GM12873 (cell line): ENCODE measurements around the gene ARIH1.

ENCODE experiments used
- TF ChIP-seq, protein P1 (sequence below): IDR thresholded peaks from 2 replicates; pipeline ENCODE4 v1.5.1; 2012; ENCODE audit warnings: low read depth, mild to moderate bottlenecking, moderate library complexity, low read length, control low read depth; ENCODE audit not compliant: insufficient read depth; ENCODE audit errors: missing control alignments

The ARIH1 gene, protein sequence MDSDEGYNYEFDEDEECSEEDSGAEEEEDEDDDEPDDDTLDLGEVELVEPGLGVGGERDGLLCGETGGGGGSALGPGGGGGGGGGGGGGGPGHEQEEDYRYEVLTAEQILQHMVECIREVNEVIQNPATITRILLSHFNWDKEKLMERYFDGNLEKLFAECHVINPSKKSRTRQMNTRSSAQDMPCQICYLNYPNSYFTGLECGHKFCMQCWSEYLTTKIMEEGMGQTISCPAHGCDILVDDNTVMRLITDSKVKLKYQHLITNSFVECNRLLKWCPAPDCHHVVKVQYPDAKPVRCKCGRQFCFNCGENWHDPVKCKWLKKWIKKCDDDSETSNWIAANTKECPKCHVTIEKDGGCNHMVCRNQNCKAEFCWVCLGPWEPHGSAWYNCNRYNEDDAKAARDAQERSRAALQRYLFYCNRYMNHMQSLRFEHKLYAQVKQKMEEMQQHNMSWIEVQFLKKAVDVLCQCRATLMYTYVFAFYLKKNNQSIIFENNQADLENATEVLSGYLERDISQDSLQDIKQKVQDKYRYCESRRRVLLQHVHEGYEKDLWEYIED

DNA sequence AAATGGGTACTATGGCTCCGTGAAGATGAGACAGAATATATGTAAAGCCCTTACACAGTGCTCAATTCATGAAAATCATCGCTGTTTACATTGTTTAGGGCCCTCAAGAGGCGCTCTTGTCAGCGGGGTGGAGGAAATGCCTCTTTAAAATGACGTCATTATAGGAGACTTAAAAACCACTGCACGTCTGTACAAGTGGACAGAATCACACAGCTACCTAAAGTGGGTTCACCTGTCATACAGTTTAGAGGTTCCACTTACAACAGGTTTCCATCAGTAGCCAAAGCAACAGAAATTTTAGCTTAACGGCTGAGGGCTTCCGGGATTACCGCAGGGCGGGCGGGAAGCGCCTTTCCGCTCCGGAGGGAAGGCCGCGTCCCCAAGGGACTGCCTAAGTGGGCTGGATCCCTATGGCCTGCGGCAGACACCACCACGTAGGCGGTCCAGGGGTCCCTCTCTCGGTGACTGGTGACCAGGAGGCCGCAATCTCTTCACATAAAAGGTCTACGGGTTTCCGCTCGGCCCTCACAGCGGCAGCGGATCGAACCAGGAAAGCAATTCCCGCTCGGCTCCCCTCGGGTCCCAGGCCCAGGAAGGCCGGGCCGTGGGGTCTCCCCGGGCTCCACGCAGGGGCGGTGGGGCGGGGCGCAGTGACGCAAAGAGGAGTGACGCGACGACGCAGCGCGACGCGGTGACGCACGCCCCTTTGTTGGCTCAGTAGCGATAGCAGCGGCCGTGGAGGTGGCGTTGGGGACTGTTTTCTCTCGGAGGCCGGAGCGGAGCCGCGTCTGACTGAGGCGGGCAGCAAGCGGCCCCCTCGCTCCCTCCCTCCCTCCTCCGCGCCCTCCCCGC is at the start of gene ARIH1:
Gene ARIH1 (plus strand): TSS at position 717 of the 852 bp plus-strand sequence. CDS start 310 bp downstream, outside the sequence.
- TF ChIP-seq, protein P1, sequence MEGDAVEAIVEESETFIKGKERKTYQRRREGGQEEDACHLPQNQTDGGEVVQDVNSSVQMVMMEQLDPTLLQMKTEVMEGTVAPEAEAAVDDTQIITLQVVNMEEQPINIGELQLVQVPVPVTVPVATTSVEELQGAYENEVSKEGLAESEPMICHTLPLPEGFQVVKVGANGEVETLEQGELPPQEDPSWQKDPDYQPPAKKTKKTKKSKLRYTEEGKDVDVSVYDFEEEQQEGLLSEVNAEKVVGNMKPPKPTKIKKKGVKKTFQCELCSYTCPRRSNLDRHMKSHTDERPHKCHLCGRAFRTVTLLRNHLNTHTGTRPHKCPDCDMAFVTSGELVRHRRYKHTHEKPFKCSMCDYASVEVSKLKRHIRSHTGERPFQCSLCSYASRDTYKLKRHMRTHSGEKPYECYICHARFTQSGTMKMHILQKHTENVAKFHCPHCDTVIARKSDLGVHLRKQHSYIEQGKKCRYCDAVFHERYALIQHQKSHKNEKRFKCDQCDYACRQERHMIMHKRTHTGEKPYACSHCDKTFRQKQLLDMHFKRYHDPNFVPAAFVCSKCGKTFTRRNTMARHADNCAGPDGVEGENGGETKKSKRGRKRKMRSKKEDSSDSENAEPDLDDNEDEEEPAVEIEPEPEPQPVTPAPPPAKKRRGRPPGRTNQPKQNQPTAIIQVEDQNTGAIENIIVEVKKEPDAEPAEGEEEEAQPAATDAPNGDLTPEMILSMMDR, result peak; percentile 47

DNA sequence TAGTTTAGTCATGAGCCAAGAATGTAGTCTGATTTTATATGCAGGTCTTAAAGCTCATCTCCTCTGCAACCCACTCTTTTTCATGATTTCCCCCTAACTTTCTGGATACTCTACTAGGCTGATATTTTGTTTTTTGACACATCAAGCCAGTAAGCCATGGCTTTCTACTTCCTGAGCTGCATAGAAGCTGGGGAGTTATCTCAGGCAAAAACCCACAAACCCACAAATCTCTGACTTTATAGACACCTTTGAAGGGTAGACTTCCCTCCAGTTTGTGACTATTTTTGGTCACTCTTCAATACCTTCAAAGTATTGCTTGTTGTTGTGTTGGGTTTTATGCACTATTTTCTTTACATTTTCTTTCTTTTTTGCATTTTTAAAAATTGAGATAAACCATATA is 47.4 kb upstream of the ARIH1 start:
- TF ChIP-seq, protein P1, result no peak

DNA sequence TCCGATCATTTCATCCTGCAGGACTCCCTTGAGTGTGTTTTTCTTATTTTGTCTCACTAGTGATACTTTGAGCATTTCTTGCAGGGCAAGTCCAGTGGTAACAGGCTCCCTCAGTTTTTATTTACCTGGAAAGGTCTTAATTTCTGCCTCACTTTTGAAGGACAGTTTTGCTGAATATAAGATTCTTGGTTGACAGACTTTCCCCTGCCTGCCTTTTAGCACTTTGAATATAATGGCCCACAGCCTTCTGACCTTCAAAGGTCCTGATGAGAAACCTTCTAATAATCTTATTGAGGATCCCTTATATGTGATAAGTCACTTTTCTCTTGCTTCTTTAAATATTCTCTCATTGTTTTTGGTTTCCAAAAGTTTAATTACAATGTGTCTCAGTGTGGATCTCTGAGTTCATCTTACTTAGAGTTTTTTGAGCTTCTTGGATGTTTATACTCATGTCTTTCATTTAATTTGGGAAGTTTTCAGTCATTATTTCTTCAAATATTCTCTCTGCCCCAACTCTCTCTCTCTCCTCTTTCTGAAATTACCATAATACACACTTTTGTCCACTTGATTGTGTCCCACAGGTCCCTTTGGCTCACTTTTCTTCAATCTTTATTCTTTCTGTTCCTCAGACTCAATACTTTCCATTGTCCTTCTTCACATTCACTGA is 36.3 kb upstream of the ARIH1 start:
- TF ChIP-seq, protein P1, result no peak

DNA sequence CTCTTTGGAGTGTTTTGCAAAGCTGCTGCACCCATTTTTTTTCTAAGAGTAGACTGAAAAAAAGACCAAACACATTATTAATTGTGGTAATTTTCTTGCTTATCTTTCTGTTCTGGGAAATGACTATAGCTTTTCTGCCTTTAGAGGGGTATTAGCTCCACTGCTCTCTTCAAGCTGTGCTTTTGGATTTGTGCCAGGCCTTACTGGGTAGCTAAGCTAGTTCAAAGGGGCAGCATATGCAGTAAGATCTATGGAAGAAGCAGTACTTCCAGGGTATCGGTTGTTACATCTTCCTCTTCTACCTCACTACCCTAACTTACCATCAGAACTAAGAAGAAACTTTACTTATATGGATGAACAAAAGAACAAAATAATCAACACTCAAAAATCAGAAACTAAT is 28.7 kb upstream of the ARIH1 start:
- TF ChIP-seq, protein P1, result no peak

DNA sequence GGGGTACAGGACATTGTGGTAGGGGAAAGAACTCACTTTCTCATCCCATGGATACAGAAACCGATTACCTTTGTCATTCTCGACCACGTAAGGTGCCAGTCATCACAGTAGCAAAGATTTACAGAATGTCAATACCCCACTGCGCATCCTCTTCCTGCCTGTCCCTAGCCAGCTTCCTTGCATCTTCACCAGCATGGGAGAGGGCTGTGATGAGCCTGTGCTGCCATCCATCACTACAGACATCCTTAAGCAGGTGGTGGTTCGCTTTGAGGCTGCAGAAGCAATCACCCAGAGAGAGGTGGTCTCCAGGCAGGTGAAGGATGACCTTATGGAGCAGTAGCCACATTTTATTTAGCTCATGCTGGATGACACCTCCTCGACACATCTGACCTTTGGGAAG is 23.3 kb upstream of the ARIH1 start:
- TF ChIP-seq, protein P1, result no peak

DNA sequence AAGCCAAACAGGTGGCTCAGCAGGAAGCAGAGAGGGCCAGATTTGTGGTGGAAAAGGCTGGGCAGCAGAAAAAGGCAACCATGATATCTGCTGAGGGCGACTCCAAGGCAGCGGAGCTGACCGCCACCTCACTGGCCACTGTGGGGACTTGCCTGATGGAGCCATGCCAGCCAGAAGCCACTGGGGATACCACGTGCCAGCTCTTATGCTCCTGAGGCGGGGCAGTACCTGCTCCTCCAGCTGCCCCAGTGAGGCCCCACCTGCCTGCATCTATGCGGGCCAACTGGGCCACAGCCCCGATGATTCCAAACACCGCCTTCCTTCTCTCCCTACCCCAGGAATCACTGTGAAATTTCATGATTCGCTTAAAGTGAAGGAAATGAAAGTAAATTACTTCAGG is 22.9 kb upstream of the ARIH1 start:
- TF ChIP-seq, protein P1, result no peak
